HEK293 (cell line): ENCODE data around the gene TRIM2.

Experiments used
- HOXA7 ChIP-seq: sonication (generic); formaldehyde crosslinking; IDR thresholded peaks from 2 replicates; pipeline ENCODE4 v1.8.1; 2022; ENCODE audit warnings: missing genetic modification reagents, borderline replicate concordance
- YY1 ChIP-seq: fragments of 450-650 bp; formaldehyde crosslinking; IDR thresholded peaks from 2 replicates; pipeline ENCODE4 v1.5.1; 2018; ENCODE audit warnings: missing biosample characterization, missing genetic modification characterization
- YY2 ChIP-seq: fragments of 450-650 bp; formaldehyde crosslinking; IDR thresholded peaks from 2 replicates; pipeline ENCODE4 v1.5.1; 2016; ENCODE audit warnings: missing biosample characterization, missing genetic modification characterization
- ZBTB21 ChIP-seq: fragments of 450-650 bp; formaldehyde crosslinking; IDR thresholded peaks from 2 replicates; pipeline ENCODE4 v1.5.1; 2017; ENCODE audit warnings: missing biosample characterization, missing genetic modification characterization
- ZNF274 ChIP-seq, 2 experiments: fragments of 200-500 bp in 1 of 2; fragments of 450-650 bp in 1 of 2; sonication (Bioruptor generic) in 1 of 2; formaldehyde crosslinking in 1 of 2; IDR thresholded peaks; 2 replicates each; pipeline versions ENCODE4 v1.5.1 to v1.6.1; 2014 to 2016; ENCODE audit warnings: borderline replicate concordance in 1 of 2, inconsistent platforms in 1 of 2, low read length in 1 of 2, missing biosample characterization in 1 of 2, missing genetic modification characterization in 1 of 2
- ZNF366 ChIP-seq: fragments of 450-650 bp; formaldehyde crosslinking; conservative IDR thresholded peaks from 2 replicates; pipeline ENCODE4 v1.5.1; 2016; ENCODE audit warnings: missing biosample characterization, missing genetic modification characterization
- ZNF449 ChIP-seq: fragments of 450-650 bp; formaldehyde crosslinking; IDR thresholded peaks from 2 replicates; pipeline ENCODE4 v1.5.1; 2017; ENCODE audit warnings: missing biosample characterization, mild to moderate bottlenecking, missing genetic modification characterization, moderate library complexity
- ZNF660 ChIP-seq: fragments of 450-650 bp; IDR thresholded peaks from 2 replicates; pipeline ENCODE4 v1.5.1; 2018; ENCODE audit warnings: missing biosample characterization, mild to moderate bottlenecking, missing genetic modification characterization
- ZSCAN18 ChIP-seq: fragments of 450-650 bp; formaldehyde crosslinking; IDR thresholded peaks from 2 replicates; pipeline ENCODE4 v1.5.1; 2016; ENCODE audit warnings: missing biosample characterization, missing genetic modification characterization
- TF ChIP-seq, protein P1 (sequence below): fragments of 450-650 bp; formaldehyde crosslinking; IDR thresholded peaks from 2 replicates; pipeline ENCODE4 v1.5.1; 2016; ENCODE audit warnings: missing biosample characterization, missing genetic modification characterization
- TF ChIP-seq, protein P2 (sequence below): fragments of 450-650 bp; formaldehyde crosslinking; IDR thresholded peaks from 2 replicates; pipeline ENCODE4 v1.5.1; 2016; ENCODE audit warnings: missing biosample characterization, missing genetic modification characterization

- TF ChIP-seq ZNF366 (tag by site-specific recombination) (no peak), YY2 (tag by site-specific recombination) (no peak), ZSCAN18 (tag by site-specific recombination) (no peak), ZBTB21 (tag by site-specific recombination) (no peak), ZNF660 (tag by site-specific recombination) (no peak), HOXA7 (no peak), YY1 (tag by site-specific recombination) (no peak), ZNF449 (tag by site-specific recombination) (no peak), ZNF274 (IDR thresholded peaks at IDR 0.05; ENCODE audit: low read length) (no peak), ZNF274 (tag by site-specific recombination; IDR thresholded peaks at IDR 0.05; ENCODE audit: borderline replicate concordance) (no peak)
- TF ChIP-seq, protein P1, sequence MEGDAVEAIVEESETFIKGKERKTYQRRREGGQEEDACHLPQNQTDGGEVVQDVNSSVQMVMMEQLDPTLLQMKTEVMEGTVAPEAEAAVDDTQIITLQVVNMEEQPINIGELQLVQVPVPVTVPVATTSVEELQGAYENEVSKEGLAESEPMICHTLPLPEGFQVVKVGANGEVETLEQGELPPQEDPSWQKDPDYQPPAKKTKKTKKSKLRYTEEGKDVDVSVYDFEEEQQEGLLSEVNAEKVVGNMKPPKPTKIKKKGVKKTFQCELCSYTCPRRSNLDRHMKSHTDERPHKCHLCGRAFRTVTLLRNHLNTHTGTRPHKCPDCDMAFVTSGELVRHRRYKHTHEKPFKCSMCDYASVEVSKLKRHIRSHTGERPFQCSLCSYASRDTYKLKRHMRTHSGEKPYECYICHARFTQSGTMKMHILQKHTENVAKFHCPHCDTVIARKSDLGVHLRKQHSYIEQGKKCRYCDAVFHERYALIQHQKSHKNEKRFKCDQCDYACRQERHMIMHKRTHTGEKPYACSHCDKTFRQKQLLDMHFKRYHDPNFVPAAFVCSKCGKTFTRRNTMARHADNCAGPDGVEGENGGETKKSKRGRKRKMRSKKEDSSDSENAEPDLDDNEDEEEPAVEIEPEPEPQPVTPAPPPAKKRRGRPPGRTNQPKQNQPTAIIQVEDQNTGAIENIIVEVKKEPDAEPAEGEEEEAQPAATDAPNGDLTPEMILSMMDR: no peak
- TF ChIP-seq, protein P2, sequence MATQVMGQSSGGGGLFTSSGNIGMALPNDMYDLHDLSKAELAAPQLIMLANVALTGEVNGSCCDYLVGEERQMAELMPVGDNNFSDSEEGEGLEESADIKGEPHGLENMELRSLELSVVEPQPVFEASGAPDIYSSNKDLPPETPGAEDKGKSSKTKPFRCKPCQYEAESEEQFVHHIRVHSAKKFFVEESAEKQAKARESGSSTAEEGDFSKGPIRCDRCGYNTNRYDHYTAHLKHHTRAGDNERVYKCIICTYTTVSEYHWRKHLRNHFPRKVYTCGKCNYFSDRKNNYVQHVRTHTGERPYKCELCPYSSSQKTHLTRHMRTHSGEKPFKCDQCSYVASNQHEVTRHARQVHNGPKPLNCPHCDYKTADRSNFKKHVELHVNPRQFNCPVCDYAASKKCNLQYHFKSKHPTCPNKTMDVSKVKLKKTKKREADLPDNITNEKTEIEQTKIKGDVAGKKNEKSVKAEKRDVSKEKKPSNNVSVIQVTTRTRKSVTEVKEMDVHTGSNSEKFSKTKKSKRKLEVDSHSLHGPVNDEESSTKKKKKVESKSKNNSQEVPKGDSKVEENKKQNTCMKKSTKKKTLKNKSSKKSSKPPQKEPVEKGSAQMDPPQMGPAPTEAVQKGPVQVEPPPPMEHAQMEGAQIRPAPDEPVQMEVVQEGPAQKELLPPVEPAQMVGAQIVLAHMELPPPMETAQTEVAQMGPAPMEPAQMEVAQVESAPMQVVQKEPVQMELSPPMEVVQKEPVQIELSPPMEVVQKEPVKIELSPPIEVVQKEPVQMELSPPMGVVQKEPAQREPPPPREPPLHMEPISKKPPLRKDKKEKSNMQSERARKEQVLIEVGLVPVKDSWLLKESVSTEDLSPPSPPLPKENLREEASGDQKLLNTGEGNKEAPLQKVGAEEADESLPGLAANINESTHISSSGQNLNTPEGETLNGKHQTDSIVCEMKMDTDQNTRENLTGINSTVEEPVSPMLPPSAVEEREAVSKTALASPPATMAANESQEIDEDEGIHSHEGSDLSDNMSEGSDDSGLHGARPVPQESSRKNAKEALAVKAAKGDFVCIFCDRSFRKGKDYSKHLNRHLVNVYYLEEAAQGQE (tag by site-specific recombination): no peak
Observed at GRCh38 chr4:153169776-153170175, 34.5 kb upstream of the TRIM2 start.
